ENCODE results near the gene MACROD2.

DNA sequence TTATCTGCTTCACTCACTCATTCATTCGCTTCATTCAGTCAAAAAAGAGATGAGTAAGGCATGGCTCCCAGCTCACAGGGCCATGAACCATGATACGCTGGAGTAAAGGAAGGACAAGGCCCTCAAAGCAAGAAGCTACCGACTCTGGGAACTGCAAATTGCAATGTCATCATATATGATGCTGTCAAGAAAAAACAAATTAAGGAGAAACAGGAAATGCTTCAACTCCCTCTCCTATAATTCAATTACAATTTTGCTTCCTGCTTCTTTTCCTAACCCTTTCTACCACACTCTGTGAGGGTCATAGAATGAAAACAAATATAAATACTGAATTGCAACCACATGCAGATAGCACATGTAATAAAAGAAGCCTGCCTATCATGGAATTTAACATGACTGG is 1067.8 kb downstream of the MACROD2 start:
- TF ChIP-seq BCL3 (IDR thresholded peaks at IDR 0.05) (no peak), NR3C1 (IDR thresholded peaks at IDR 0.05) (no peak), HMGXB4 (CRISPR knock-in tag; IDR thresholded peaks at IDR 0.05; ENCODE audit: borderline replicate concordance) (no peak), POLR2A (IDR thresholded peaks at IDR 0.05; ENCODE audit: low read length) (no peak), JUN (IDR thresholded peaks at IDR 0.05) (no peak), RFX5 (IDR thresholded peaks at IDR 0.05) (no peak), RCOR1 (IDR thresholded peaks at IDR 0.05; ENCODE audit: low read depth, low read length) (no peak)
- TF ChIP-seq, protein P1, sequence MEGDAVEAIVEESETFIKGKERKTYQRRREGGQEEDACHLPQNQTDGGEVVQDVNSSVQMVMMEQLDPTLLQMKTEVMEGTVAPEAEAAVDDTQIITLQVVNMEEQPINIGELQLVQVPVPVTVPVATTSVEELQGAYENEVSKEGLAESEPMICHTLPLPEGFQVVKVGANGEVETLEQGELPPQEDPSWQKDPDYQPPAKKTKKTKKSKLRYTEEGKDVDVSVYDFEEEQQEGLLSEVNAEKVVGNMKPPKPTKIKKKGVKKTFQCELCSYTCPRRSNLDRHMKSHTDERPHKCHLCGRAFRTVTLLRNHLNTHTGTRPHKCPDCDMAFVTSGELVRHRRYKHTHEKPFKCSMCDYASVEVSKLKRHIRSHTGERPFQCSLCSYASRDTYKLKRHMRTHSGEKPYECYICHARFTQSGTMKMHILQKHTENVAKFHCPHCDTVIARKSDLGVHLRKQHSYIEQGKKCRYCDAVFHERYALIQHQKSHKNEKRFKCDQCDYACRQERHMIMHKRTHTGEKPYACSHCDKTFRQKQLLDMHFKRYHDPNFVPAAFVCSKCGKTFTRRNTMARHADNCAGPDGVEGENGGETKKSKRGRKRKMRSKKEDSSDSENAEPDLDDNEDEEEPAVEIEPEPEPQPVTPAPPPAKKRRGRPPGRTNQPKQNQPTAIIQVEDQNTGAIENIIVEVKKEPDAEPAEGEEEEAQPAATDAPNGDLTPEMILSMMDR (IDR thresholded peaks at IDR 0.05), result no peak

Data from A549 (cell line).